GM23248 (cell line): Measurements from ENCODE around the gene BRCA1.

Experiments used
- EZH2 ChIP-seq: fragments of 200-600 bp; sonication (generic); IDR thresholded peaks from 2 replicates; pipeline ENCODE4 v1.6.1; 2018; ENCODE audit warnings: antibody characterized with exemption, mild to moderate bottlenecking; ENCODE audit not compliant: insufficient read depth, poor library complexity, severe bottlenecking
- EZH2phosphoT487 ChIP-seq: fragments of 200-600 bp; sonication (generic); IDR thresholded peaks from 2 replicates; pipeline ENCODE4 v1.6.1; 2018; ENCODE audit warnings: antibody characterized with exemption, moderate library complexity, mild to moderate bottlenecking, low read depth; ENCODE audit not compliant: insufficient read depth

- TF ChIP-seq EZH2 (no peak), EZH2phosphoT487 (no peak)
These were observed 84.5 kb downstream of the BRCA1 start for GRCh38 chr17:43040655-43041054.
